ENCODE data around the gene GNB5. TPM values are rescaled to one million over a fixed set of nuclear protein-coding genes. Genes with fewer than 3 reads are reported as not detected.

GNB5 gene
- total RNA-seq, 1 experiment from 2014 or later, result 29.8 TPM

- Histone ChIP-seq H3K27ac (ENCODE audit: insufficient read length, low read depth, low read length) (no peak overlapping the region), H3K14ac (ENCODE audit: insufficient read depth, low read length) (no peak overlapping the region), H2BK120ac (ENCODE audit: low read depth, low read length, poor library complexity, severe bottlenecking) (no peak overlapping the region), H3K4ac (ENCODE audit: low read depth, low read length) (no peak overlapping the region), H2BK20ac (ENCODE audit: low read depth, low read length, poor library complexity, severe bottlenecking) (no peak overlapping the region), H4K20me1 (ENCODE audit: control insufficient read depth, insufficient read depth, insufficient read length) (no peaks in the 10 kb centered on the region), H2AFZ (ENCODE audit: low read length) (no peak overlapping the region), H2BK12ac (ENCODE audit: insufficient read length, low read depth, low read length) (no peak overlapping the region), H3K23ac (ENCODE audit: insufficient read length, low read depth, low read length) (no peak overlapping the region), H2AK5ac (ENCODE audit: insufficient read length, low read length) (no peak overlapping the region), H3K79me1 (ENCODE audit: insufficient read depth, low read depth, low read length, poor library complexity, severe bottlenecking) (no peaks in the 10 kb centered on the region), H3K4me1 (ENCODE audit: insufficient read depth, low read length) (no peaks in the 10 kb centered on the region), H4K91ac (ENCODE audit: insufficient read length, low read depth, low read length) (no peak overlapping the region), H2BK5ac (ENCODE audit: insufficient read length, low read length) (no peak overlapping the region), H4K8ac (replicated peaks; ENCODE audit: insufficient read length, low read depth, low read length) (no peak overlapping the region), H3K9ac (ENCODE audit: extremely low read depth, insufficient read length, low read length) (no peak overlapping the region), H4K5ac (ENCODE audit: insufficient read length, low read depth, low read length) (no peak overlapping the region), H3K9me3 (ENCODE audit: control insufficient read depth, low read depth, low read length) (no peaks in the 10 kb centered on the region), H2BK15ac (ENCODE audit: low read depth, low read length) (no peak overlapping the region), H3K18ac (ENCODE audit: insufficient read length, low read depth, low read length) (no peak overlapping the region), H3K56ac (ENCODE audit: insufficient read length, low read depth, low read length) (no peak overlapping the region), H3K79me2 (ENCODE audit: insufficient read depth, low read length) (no peaks in the 10 kb centered on the region), H3T11ph (ENCODE audit: low read length) (no peak overlapping the region), H3K27me3 (ENCODE audit: insufficient read depth, low read length) (no peaks in the 10 kb centered on the region), H3K4me2 (ENCODE audit: insufficient read depth, insufficient read length, low read length) (no peak overlapping the region), H3K23me2 (ENCODE audit: insufficient read length, low read depth, low read length, poor library complexity, severe bottlenecking) (no peaks in the 10 kb centered on the region)
- DNase-seq, result no peak
- H3K36me3 Mint-ChIP-seq (ENCODE audit: insufficient read depth in 1 of 3, low read depth in 3 of 3), result peaks cover 5 to 17% (median 15%) of the 10 kb centered on the region in 3 experiments; a peak in 6 of 7 replicates
- H3K4me1 Mint-ChIP-seq, result peaks cover 0 to 4% of the 10 kb centered on the region in 2 experiments; a peak in 1 of 4 replicates
- no CpG with 5 or more reads among the region's 8 CpGs for WGBS (ENCODE audit: extremely low coverage, insufficient read length, low lambda C conversion rate)
- no peaks in the 10 kb centered on the region for H3K27me3 Mint-ChIP-seq (ENCODE audit: low read depth)
- peak overlapping the region in 1 of 3 experiments; percentile 83; a peak in 1 of 7 replicates for H3K27ac Mint-ChIP-seq
- H3K9me3 Mint-ChIP-seq, result no peaks in the 10 kb centered on the region
- no peak for TF ChIP-seq CTCF (conservative IDR thresholded peaks at IDR 0.05)
- no peak overlapping the region for H3K4me3 Mint-ChIP-seq
These were observed 36.0 kb downstream of the GNB5 start for GRCh38 chr15:52154896-52155865.

All from H9 (cell line).